Heart left ventricle (tissue), 13 donors: ENCODE results near the gene ABCA13.

Experiments
- CTCF ChIP-seq, 12 donors: fragments of 200-600 bp; sonication (generic) in 4 of 12; IDR thresholded peaks; one replicate each; pipeline versions ENCODE4 v1.5.0 to v1.8.0; 2018 to 2022; ENCODE audit warnings: antibody characterized with exemption in 12 of 12, mild to moderate bottlenecking in 5 of 12
- POLR2A ChIP-seq, 2 donors: fragments of 450-650 bp; IDR thresholded peaks; one replicate each; pipeline ENCODE4 v1.6.1; 2017; ENCODE audit warnings: antibody characterized with exemption in 2 of 2, mild to moderate bottlenecking in 2 of 2, moderate library complexity in 2 of 2
- donor health status: ischemic (EF 13 %, LVEDD 7.1; RV severe dilation, severe dysfunction).
- donor health status: DM: no; HTN: yes; CAD: no.
- donor health status: DM: no; HTN: no; CAD: no.
- donor health status: ischemic (EF 25% LVEDD 6.9; RV normal size, moderate dysfunction).
- donor health status: ischemic (EF 25% LVEDD 5.7; RV mildly dilated, moderate dysfunction).
- donor health status: ischemic (EF 35%, LVEDD 5.7; RV mildly dilated, moderate dysfunction).
- donor health status: nonischemic (EF 11% LVEDD 7.7; RV severe dilation, severe dysfunction).
- donor health status: DM: yes; HTN: yes; CAD: no.
- donor health status: PGD.
- donor health status: ischemic (EF 29% LVEDD 5.4; RV normal size, mild dysfunction).
- donor health status: nonischemic (EF 23%, LVEDD 6.1; RV moderate dilation, normal function).

- TF ChIP-seq CTCF (IDR thresholded peaks at IDR 0.05) (no peak), POLR2A (IDR thresholded peaks at IDR 0.05) (no peak)
Measured at GRCh38 chr7:48249166-48249565, 77.9 kb downstream of the ABCA13 start.
